OCI-LY7 (cell line): ENCODE data around the gene PXDC1. TPM values are rescaled to one million over a fixed set of nuclear protein-coding genes. Genes with fewer than 3 reads are reported as not detected.

Experiments
- BruUV-seq: library from RNA; stranded (reverse); fragments of 400-500 nt; replicated peaks from 2 replicates; lab custom pipeline; 2021; lab: Mats Ljungman, UMichigan
- CTCF ChIA-PET: fragments of 300-600 bp; sonication (Branson Sonifier 250); formaldehyde crosslinking; loops from one replicate; lab custom pipeline; 2022; ENCODE audit warnings: antibody characterized with exemption; ENCODE audit not compliant: unreplicated experiment; lab: Charles Lee
- POLR2A ChIA-PET: fragments of 300-600 bp; sonication (Branson Sonifier 250); formaldehyde crosslinking; loops from one replicate; lab custom pipeline; 2022; ENCODE audit warnings: antibody characterized with exemption; lab: Charles Lee
- DNase-seq: peaks from one replicate; pipeline ENCODE4 v3.0.0-alpha.2; 2015; ENCODE audit warnings: low spot score
- H2AFZ ChIP-seq: fragments of 200-600 bp; sonication (generic), shearing (Covaris generic); 2 replicates; pipeline ENCODE4 v1.6.1; 2014; ENCODE audit warnings: mild to moderate bottlenecking, antibody characterized with exemption, low read length, moderate library complexity
- H3K27ac ChIP-seq: fragments of 200-600 bp; sonication (generic); 2 replicates; pipeline ENCODE4 v1.5.1; 2014; ENCODE audit warnings: mixed run types, low read depth, mild to moderate bottlenecking, moderate library complexity, low read length, inconsistent platforms; ENCODE audit not compliant: poor library complexity, severe bottlenecking
- H3K36me3 ChIP-seq: fragments of 200-600 bp; sonication (generic); 2 replicates; pipeline ENCODE4 v1.6.1; 2014; ENCODE audit warnings: mild to moderate bottlenecking, antibody characterized with exemption, low read length, moderate library complexity, mixed read lengths; ENCODE audit not compliant: insufficient read depth
- H3K4me1 ChIP-seq: fragments of 200-600 bp; sonication (generic); 2 replicates; pipeline ENCODE4 v1.5.1; 2014; ENCODE audit warnings: mild to moderate bottlenecking, low read length; ENCODE audit not compliant: insufficient read depth, poor library complexity, severe bottlenecking
- H3K4me2 ChIP-seq: fragments of 200-600 bp; sonication (generic); 2 replicates; pipeline ENCODE4 v1.6.1; 2014; ENCODE audit warnings: mild to moderate bottlenecking, low read length
- H3K4me3 ChIP-seq: fragments of 200-600 bp; sonication (generic); 2 replicates; pipeline ENCODE4 v1.5.1; 2014; ENCODE audit warnings: mild to moderate bottlenecking, low read depth, low read length; ENCODE audit not compliant: poor library complexity, severe bottlenecking
- H3K79me2 ChIP-seq: fragments of 200-600 bp; sonication (generic); 2 replicates; pipeline ENCODE4 v1.6.1; 2016; ENCODE audit warnings: low read depth, mild to moderate bottlenecking, low read length, moderate library complexity, mixed read lengths; ENCODE audit not compliant: insufficient read depth
- H3K9me2 ChIP-seq: fragments of 200-600 bp; sonication (generic); 2 replicates; pipeline ENCODE4 v1.6.1; 2016; ENCODE audit warnings: mild to moderate bottlenecking, low read length, mixed read lengths; ENCODE audit not compliant: insufficient read depth
- H3K9me3 ChIP-seq: fragments of 200-600 bp; sonication (generic); 2 replicates; pipeline ENCODE4 v1.6.1; 2014; ENCODE audit warnings: mild to moderate bottlenecking, mixed run types, low read length, mixed read lengths
- H4K20me1 ChIP-seq: fragments of 200-600 bp; sonication (generic); 2 replicates; pipeline ENCODE4 v1.6.1; 2014; ENCODE audit warnings: mild to moderate bottlenecking, antibody characterized with exemption, low read length, moderate library complexity, mixed read lengths; ENCODE audit not compliant: insufficient read depth
- CTCF ChIP-seq: fragments of 200-600 bp; sonication (generic); conservative IDR thresholded peaks from 2 replicates; pipeline ENCODE4 v1.5.1; 2014; ENCODE audit warnings: mild to moderate bottlenecking, antibody characterized with exemption, low read length, moderate library complexity, mixed read lengths
- EZH2phosphoT487 ChIP-seq: fragments of 200-600 bp; sonication (generic); IDR thresholded peaks from 2 replicates; pipeline ENCODE4 v1.6.1; 2018; ENCODE audit warnings: low read depth, borderline replicate concordance, mild to moderate bottlenecking, mixed run types, antibody characterized with exemption, low read length, moderate library complexity, mixed read lengths
- intact Hi-C: fragments of 100-400 bp; cut with micrococcal nuclease; formaldehyde crosslinking; loops from one replicate; pipeline ENCODE4 v1.10.0; 2022; ENCODE audit not compliant: unreplicated experiment
- total RNA-seq, 2 experiments: library from RNA; depleted of rRNA in 1 of 2; stranded (reverse); fragments of >200 nt in 1 of 2; shearing (Covaris generic) in 1 of 2; gene quantifications; 2 replicates each; pipeline ENCODE4 v1.2.3, GENCODE V29; 2014 to 2022

Gene PXDC1
- total RNA-seq, 2 experiments from 2014 or later, result not detected

GRCh38 chr6:3762852-3763251 is 11.3 kb upstream of the PXDC1 start:
- H3K4me1 ChIP-seq, result no peaks in the 10 kb centered on the region
- TF ChIP-seq EZH2phosphoT487, result no peak
- no peak for TF ChIP-seq CTCF
- H3K9me3 ChIP-seq, result no peaks in the 10 kb centered on the region
- H3K4me2 ChIP-seq, result no peak overlapping the region
- ChIA-PET POLR2A (no interaction called here), CTCF (no interaction called here)
- H3K36me3 ChIP-seq, result no peaks in the 10 kb centered on the region
- H2AFZ ChIP-seq, result no peak overlapping the region
- DNase-seq, result no peak
- no peaks in the 10 kb centered on the region for H3K79me2 ChIP-seq
- no peaks in the 10 kb centered on the region for H4K20me1 ChIP-seq
- H3K27ac ChIP-seq, result no peak overlapping the region
- H3K4me3 ChIP-seq, result no peak overlapping the region
- BruUV-seq, result no TSS peak
- intact Hi-C loops, result no loop called here
- no peaks in the 10 kb centered on the region for H3K9me2 ChIP-seq

- Histone ChIP-seq H3K36me3 (no peaks in the 10 kb centered on the region), H3K79me2 (no peaks in the 10 kb centered on the region), H3K9me3 (no peaks in the 10 kb centered on the region), H3K9me2 (no peaks in the 10 kb centered on the region), H3K4me1 (no peaks in the 10 kb centered on the region), H4K20me1 (no peaks in the 10 kb centered on the region), H2AFZ (no peak overlapping the region), H3K4me3 (no peak overlapping the region), H3K27ac (no peak overlapping the region), H3K4me2 (no peak overlapping the region)
- TF ChIP-seq CTCF, result no peak
- no peak for TF ChIP-seq EZH2phosphoT487
- POLR2A ChIA-PET, result no interaction called here
- CTCF ChIA-PET, result no interaction called here
- no TSS peak for BruUV-seq
- intact Hi-C loops, result no loop called here
- DNase-seq, result no peak
These were observed 10.8 kb upstream of the PXDC1 start for GRCh38 chr6:3762359-3762758.

GRCh38 chr6:3761989-3762270 is 10.4 kb upstream of the PXDC1 start:
- Histone ChIP-seq H4K20me1 (no peaks in the 10 kb centered on the region), H3K36me3 (no peaks in the 10 kb centered on the region), H3K9me2 (no peaks in the 10 kb centered on the region), H3K4me1 (no peaks in the 10 kb centered on the region), H3K79me2 (no peaks in the 10 kb centered on the region), H2AFZ (no peak overlapping the region), H3K27ac (no peak overlapping the region), H3K9me3 (no peaks in the 10 kb centered on the region), H3K4me3 (no peak overlapping the region), H3K4me2 (no peak overlapping the region)
- TF ChIP-seq EZH2phosphoT487 (no peak), CTCF (no peak)
- DNase-seq, result no peak
- CTCF ChIA-PET, result no interaction called here
- intact Hi-C loops, result no loop called here
- BruUV-seq, result no TSS peak
- POLR2A ChIA-PET, result no interaction called here
